Common myeloid progenitor, CD34-positive (primary cell): ENCODE measurements around the gene CD83.
A peak's percentile ranks its signal among the peaks of the same experiment; 100 is the strongest.
"Not testable (repeated sequence)": the region's sequence is repeated elsewhere in the genome, so short reads cannot be mapped to it uniquely, and the experiment has no call there.

Experiments used
- CTCF ChIA-PET: fragments of 350-600 bp; sonication (Branson Sonifier 250); formaldehyde crosslinking; loops from one replicate; lab custom pipeline; 2021; ENCODE audit warnings: antibody characterized with exemption; lab: Charles Lee
- POLR2A ChIA-PET: fragments of 350-600 bp; sonication (Branson Sonifier 250); formaldehyde crosslinking; loops from one replicate; lab custom pipeline; 2021; ENCODE audit warnings: antibody characterized with exemption; lab: Charles Lee
- DNase-seq, 3 donors: peaks; one replicate each; pipeline versions ENCODE4 v3.0.0 to v3.0.0-alpha.2; 2013
- H3K27ac ChIP-seq, 2 experiments: 1 replicate in 1 of 2; 2 replicates in 1 of 2; pipeline ENCODE4 v1.7.0; 2013; ENCODE audit warnings: inconsistent platforms in 2 of 2, low read length in 2 of 2, mild to moderate bottlenecking in 2 of 2, low read depth in 1 of 2, moderate library complexity in 1 of 2; ENCODE audit not compliant: severe bottlenecking in 2 of 2, insufficient read depth in 1 of 2, poor library complexity in 1 of 2
- H3K27me3 ChIP-seq, 5 experiments: replicated peaks in 2 of 5; 1 replicate in 3 of 5; 2 replicates in 2 of 5; pipeline versions ENCODE4 v1.6.1 to v1.7.0; 2013; ENCODE audit warnings: low read length in 4 of 5, mild to moderate bottlenecking in 2 of 5, moderate library complexity in 2 of 5, inconsistent platforms in 1 of 5; ENCODE audit not compliant: insufficient read depth in 5 of 5, control insufficient read depth in 4 of 5
- H3K36me3 ChIP-seq, 4 experiments: 1 replicate in 2 of 4; 2 replicates in 2 of 4; pipeline versions ENCODE4 v1.6.1 to v1.7.0; 2013; ENCODE audit warnings: low read length in 3 of 4, control low read depth in 1 of 4, mild to moderate bottlenecking in 1 of 4; ENCODE audit not compliant: control insufficient read depth in 4 of 4, insufficient read depth in 4 of 4
- H3K4me1 ChIP-seq, 4 experiments: 1 replicate in 3 of 4; 2 replicates in 1 of 4; pipeline versions ENCODE4 v1.6.1 to v1.7.1; 2013; ENCODE audit warnings: low read length in 3 of 4, mild to moderate bottlenecking in 3 of 4, control low read depth in 1 of 4, inconsistent platforms in 1 of 4, moderate library complexity in 1 of 4; ENCODE audit not compliant: control insufficient read depth in 4 of 4, insufficient read depth in 4 of 4; ENCODE audit errors: control extremely low read depth in 1 of 4
- H3K4me3 ChIP-seq, 7 experiments: 1 replicate in 4 of 7; 2 replicates in 3 of 7; pipeline versions ENCODE4 v1.5.1 to v1.7.0; 2013; ENCODE audit warnings: mild to moderate bottlenecking in 7 of 7, low read length in 6 of 7, moderate library complexity in 6 of 7, inconsistent platforms in 2 of 7, low read depth in 2 of 7, control low read depth in 1 of 7; ENCODE audit not compliant: insufficient read depth in 4 of 7, control insufficient read depth in 1 of 7; ENCODE audit errors: extremely low read depth in 1 of 7
- H3K9me3 ChIP-seq, 5 experiments: 1 replicate in 4 of 5; 2 replicates in 1 of 5; pipeline versions ENCODE4 v1.6.1 to v1.7.1; 2013; ENCODE audit warnings: low read length in 4 of 5, mild to moderate bottlenecking in 2 of 5, inconsistent platforms in 1 of 5, low read depth in 1 of 5, moderate library complexity in 1 of 5; ENCODE audit not compliant: control insufficient read depth in 4 of 5, insufficient read depth in 2 of 5; ENCODE audit errors: control extremely low read depth in 1 of 5
- WGBS: methylation state at CpG from one replicate; pipeline ENCODE4 v1.1.5; 2013; ENCODE audit not compliant: insufficient coverage; 5-methylcytosine and 5-hydroxymethylcytosine counted together

CD83 gene

DNA sequence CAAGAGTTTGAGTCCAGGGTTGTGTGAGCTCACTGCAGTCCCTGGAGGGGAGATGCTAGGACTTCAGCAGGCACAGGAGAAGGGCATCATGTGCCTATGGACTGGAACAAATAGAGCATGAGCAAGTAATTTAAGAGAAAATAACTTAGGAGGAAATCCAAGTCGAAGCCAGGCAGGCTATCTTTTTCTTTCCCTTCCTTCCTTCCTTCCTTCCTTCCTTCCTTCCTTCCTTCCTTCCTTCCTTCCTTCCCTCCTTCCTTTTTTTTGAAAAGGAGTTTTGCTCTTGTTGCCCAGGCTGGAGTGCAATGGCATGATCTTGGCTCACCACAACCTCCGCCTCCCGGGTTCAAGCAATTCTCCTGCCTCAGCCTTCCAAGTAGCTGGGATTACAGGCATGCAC, 33.7 kb downstream of the CD83 start:
- CTCF ChIA-PET: not testable (repeated sequence)

DNA sequence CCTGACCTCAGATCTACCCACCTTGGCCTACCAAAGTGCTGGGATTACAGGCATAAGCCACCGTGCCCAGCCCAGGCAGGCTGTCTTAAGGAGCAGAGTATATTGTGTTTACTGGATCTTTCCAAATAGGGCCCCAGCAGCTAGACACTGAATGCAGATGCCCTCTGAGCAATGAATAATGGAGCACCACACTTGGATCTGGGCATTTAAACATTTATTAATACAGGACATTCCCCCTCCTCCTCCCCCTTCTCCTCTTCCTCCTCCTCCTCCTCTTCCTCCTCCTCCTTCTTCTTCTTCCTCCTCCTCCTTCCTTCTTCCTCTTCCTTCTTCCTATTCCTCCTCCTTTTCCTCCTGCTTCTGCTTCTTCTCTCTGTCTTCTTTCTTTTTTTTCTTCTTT, 34.2 kb downstream of the CD83 start:
- H3K27me3 ChIP-seq: no peaks in the 10 kb centered on the region
- no peak for DNase-seq
- H3K4me1 ChIP-seq: peaks cover 0 to 5% (median 0%) of the 10 kb centered on the region in 4 experiments
- WGBS: 100% methylated on average over 1 of the region's 1 CpG
- H3K9me3 ChIP-seq: no peaks in the 10 kb centered on the region
- POLR2A ChIA-PET: no interaction called here
- CTCF ChIA-PET: interaction anchor here (0.8 to 2.2 kb wide), 2 partner anchors 10 to 26 kb away, joined by 3 to 8 read pairs; no protein-coding TSS in a partner anchor
- no peaks in the 10 kb centered on the region for H3K36me3 ChIP-seq
- no peak overlapping the region for H3K27ac ChIP-seq
- no peak overlapping the region for H3K4me3 ChIP-seq

More for the DNA sequence above, 33.7 kb downstream of the CD83 start:
- H3K4me3 ChIP-seq, H3K27ac ChIP-seq, H3K36me3 ChIP-seq, H3K27me3 ChIP-seq, H3K9me3 ChIP-seq, H3K4me1 ChIP-seq, DNase-seq, POLR2A ChIA-PET: not testable (repeated sequence)
- no CpG with 5 or more reads among the region's 3 CpGs for WGBS

DNA sequence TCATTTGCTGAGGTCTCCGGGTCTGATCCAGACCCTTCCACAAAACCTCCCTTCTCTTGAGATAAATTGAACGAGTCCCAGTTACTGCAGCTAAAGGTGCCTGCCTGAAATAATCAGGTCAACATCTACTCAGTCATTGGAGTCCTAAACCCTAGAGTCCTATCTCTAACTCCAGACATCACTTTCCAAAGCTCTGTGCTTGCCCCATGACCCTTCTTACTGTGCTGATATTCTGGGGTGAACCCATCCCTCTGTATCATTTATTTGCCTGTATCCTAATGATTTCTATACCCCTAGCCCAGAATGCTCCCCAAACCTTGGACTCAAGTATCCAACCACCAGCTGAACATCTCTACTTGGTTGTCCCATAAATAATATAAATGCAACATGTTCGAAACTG, 35.7 kb downstream of the CD83 start:
- WGBS: 86% methylated on average over 1 of the region's 3 CpGs
- H3K4me3 ChIP-seq: no peak overlapping the region

DNA sequence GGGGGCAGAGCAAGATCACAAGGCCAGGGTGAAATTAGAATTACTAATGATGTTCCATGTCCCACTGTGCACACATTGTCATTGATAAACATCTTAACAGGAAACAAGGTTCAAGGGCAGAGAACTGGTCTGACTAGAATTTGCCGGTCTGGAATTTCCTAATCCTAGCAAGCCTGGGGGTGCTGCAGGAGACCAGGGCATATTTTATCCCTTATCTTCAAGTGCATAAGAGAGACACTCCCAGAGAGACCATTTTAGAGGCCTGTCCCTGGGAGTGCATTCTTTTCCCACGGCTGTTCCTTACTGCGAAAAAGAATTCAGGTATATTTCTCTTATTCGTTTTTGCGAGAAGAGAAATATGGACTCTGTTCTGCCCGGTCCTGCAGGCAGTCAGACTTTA, 41.5 kb downstream of the CD83 start:
- Histone ChIP-seq H3K4me1 (no peaks in the 10 kb centered on the region), H3K9me3 (peaks cover 0 to 3% (median 0%) of the 10 kb centered on the region in 5 experiments), H3K4me3 (no peak overlapping the region), H3K27me3 (no peaks in the 10 kb centered on the region), H3K27ac (no peak overlapping the region), H3K36me3 (no peaks in the 10 kb centered on the region)
- WGBS: 97% methylated on average over 6 of the region's 6 CpGs
- no peak for DNase-seq
- CTCF ChIA-PET: interaction anchor here (1.4 kb wide), 1 partner anchor 51 kb away, joined by 3 read pairs; no protein-coding TSS in a partner anchor
- POLR2A ChIA-PET: no interaction called here

More for the DNA sequence above, 35.7 kb downstream of the CD83 start:
- no peaks in the 10 kb centered on the region for H3K27me3 ChIP-seq
- H3K27ac ChIP-seq: no peak overlapping the region
- peaks cover 0 to 5% (median 0%) of the 10 kb centered on the region in 4 experiments for H3K4me1 ChIP-seq
- ChIA-PET CTCF (interaction anchor here (1.3 to 2.3 kb wide), 4 partner anchors 9 to 105 kb away, joined by 3 to 11 read pairs (median 6); no protein-coding TSS in a partner anchor), POLR2A (no interaction called here)
- H3K9me3 ChIP-seq: no peaks in the 10 kb centered on the region
- H3K36me3 ChIP-seq: no peaks in the 10 kb centered on the region
- DNase-seq: no peak

DNA sequence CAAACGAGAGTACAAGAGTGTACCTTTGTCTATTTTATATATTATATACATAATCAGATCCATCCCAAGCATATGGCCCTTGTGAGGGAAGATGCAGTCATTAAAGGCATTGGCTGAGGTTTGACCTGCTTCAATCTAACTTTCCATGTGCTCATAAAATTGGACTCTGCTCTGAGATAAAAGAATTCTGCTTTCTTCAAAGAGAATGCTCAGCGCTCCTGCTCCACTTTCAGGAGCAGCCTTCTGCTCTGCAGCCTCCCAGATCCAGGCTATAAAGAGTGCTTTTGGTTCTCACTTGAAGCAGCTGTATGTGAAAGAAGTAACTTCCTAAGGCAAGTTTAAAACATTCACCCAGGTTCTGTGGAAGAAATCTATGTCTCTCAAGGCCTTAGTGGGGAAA, 45.3 kb downstream of the CD83 start:
- POLR2A ChIA-PET: interaction anchor here (0.6 kb wide), 1 partner anchor 1627 kb away, joined by 3 read pairs; no protein-coding TSS in a partner anchor
- 100% methylated on average over 1 of the region's 2 CpGs for WGBS
- Histone ChIP-seq H3K27me3 (no peaks in the 10 kb centered on the region), H3K4me3 (no peak overlapping the region), H3K9me3 (peaks cover 0 to 3% (median 0%) of the 10 kb centered on the region in 5 experiments), H3K4me1 (no peaks in the 10 kb centered on the region), H3K27ac (no peak overlapping the region), H3K36me3 (no peaks in the 10 kb centered on the region)
- DNase-seq: no peak
- CTCF ChIA-PET: no interaction called here

DNA sequence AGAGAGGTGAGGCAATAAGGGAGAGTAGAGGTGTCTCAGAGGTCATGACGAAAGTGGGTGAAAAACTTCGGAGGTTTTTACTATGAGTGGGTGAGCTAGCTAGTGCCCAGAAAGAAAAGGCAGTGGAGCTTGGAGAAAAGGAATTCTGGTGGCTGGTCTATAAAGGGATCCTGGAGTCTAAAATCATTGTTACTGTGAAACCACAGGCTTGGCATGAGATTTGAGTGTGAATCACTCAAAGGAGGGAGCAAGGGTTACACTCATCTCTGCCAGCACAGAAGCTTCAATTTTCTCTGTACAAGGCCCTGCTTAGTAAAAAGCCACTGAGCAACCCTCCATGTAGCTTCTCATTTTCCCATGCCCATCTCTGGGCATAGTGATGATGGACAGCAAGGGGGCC, 47.5 kb downstream of the CD83 start:
- H3K27ac ChIP-seq: no peak overlapping the region
- ChIA-PET CTCF (interaction anchor here (1.4 to 1.5 kb wide), 2 partner anchors 12 to 21 kb away, joined by 4 read pairs; no protein-coding TSS in a partner anchor), POLR2A (no interaction called here)
- DNase-seq: no peak
- H3K36me3 ChIP-seq: no peaks in the 10 kb centered on the region
- H3K4me3 ChIP-seq: no peak overlapping the region
- peaks cover 0 to 10% (median 3%) of the 10 kb centered on the region in 5 experiments for H3K9me3 ChIP-seq
- no peaks in the 10 kb centered on the region for H3K27me3 ChIP-seq
- WGBS: 100% methylated on average over 2 of the region's 2 CpGs
- no peaks in the 10 kb centered on the region for H3K4me1 ChIP-seq

DNA sequence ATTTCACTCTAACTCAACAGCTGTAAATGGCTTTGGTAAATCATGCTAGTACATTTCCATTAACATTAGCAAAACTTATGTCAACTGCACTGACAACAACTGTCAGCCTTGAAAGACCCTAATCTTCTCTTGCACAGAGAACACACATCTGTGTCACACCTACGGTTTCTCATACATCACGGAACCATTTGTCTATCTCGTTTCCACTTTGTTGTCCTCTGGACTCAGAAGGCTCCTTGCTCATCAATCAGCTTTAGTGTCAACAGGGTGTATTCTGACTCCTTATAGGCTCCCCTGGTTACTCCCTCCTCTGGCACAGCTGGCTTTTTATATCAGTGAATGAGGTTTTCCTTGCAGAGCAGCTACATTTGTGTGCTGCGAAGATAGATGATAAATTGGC, 49.3 kb downstream of the CD83 start:
- Histone ChIP-seq H3K9me3 (peaks cover 0 to 26% (median 3%) of the 10 kb centered on the region in 5 experiments), H3K4me1 (no peaks in the 10 kb centered on the region), H3K4me3 (no peak overlapping the region), H3K27me3 (no peaks in the 10 kb centered on the region), H3K27ac (no peak overlapping the region), H3K36me3 (no peaks in the 10 kb centered on the region)
- POLR2A ChIA-PET: no interaction called here
- 94% methylated on average over 3 of the region's 4 CpGs for WGBS
- CTCF ChIA-PET: no interaction called here
- peak in 2 of 3 donors; percentile 7 to 46 for DNase-seq
